Osteoblast (primary cell): ENCODE results near the gene SMAD3. TPM values are rescaled to one million over a fixed set of nuclear protein-coding genes. Genes with fewer than 3 reads are reported as not detected.

Source experiments
- DNase-seq: peaks from one replicate; pipeline ENCODE4 v3.0.0; 2011; ENCODE audit warnings: low spot score, mixed read lengths; ENCODE audit not compliant: insufficient read length; ENCODE audit errors: missing footprints
- H2AFZ ChIP-seq: 2 replicates; pipeline ENCODE4 v1.6.0; 2011; ENCODE audit warnings: mild to moderate bottlenecking, low read length
- H3K27ac ChIP-seq: 2 replicates; pipeline ENCODE4 v1.5.1; 2011; ENCODE audit warnings: mild to moderate bottlenecking, low read depth, low read length, moderate library complexity
- H3K27me3 ChIP-seq: 2 replicates; pipeline ENCODE4 v1.6.0; 2012; ENCODE audit warnings: mild to moderate bottlenecking, control low read depth, inconsistent platforms, low read length, moderate library complexity; ENCODE audit not compliant: insufficient read depth
- H3K36me3 ChIP-seq: 2 replicates; pipeline ENCODE4 v1.5.1; 2011; ENCODE audit warnings: mild to moderate bottlenecking, low read length, control low read depth, moderate library complexity; ENCODE audit not compliant: insufficient read depth
- H3K4me1 ChIP-seq: 2 replicates; pipeline ENCODE4 v1.5.1; 2011; ENCODE audit warnings: mild to moderate bottlenecking, low read length, control low read depth, moderate library complexity; ENCODE audit not compliant: insufficient read depth
- H3K4me2 ChIP-seq: 2 replicates; pipeline ENCODE4 v1.6.0; 2011; ENCODE audit warnings: mild to moderate bottlenecking, low read length; ENCODE audit not compliant: insufficient read depth
- H3K4me3 ChIP-seq: fragments of 200-600 bp; sonication (generic); 3 replicates; pipeline ENCODE4 v1.5.1; 2012; ENCODE audit warnings: mild to moderate bottlenecking, low read length, inconsistent platforms; ENCODE audit not compliant: insufficient read depth
- H3K79me2 ChIP-seq: 2 replicates; pipeline ENCODE4 v1.6.0; 2012; ENCODE audit warnings: mild to moderate bottlenecking, low read length, control low read depth, inconsistent platforms; ENCODE audit not compliant: insufficient read depth
- H3K9me3 ChIP-seq: 2 replicates; pipeline ENCODE4 v1.5.1; 2011; ENCODE audit warnings: low read depth, low read length, control low read depth
- H4K20me1 ChIP-seq: 2 replicates; pipeline ENCODE4 v1.6.0; 2012; ENCODE audit warnings: mild to moderate bottlenecking, low read length, control low read depth; ENCODE audit not compliant: insufficient read depth
- total RNA-seq: library from RNA; depleted of rRNA; stranded (reverse); fragments of >200 nt; gene quantifications from 2 replicates; pipeline ENCODE4 v1.2.3, GENCODE V29; 2012
- TF ChIP-seq, protein P1 (sequence below): IDR thresholded peaks from 2 replicates; pipeline ENCODE4 v1.5.1; 2011; ENCODE audit warnings: mild to moderate bottlenecking, low read depth, low read length, moderate library complexity; ENCODE audit errors: extremely low read depth

The SMAD3 gene
- total RNA-seq, 1 donor: 60.1 TPM

DNA sequence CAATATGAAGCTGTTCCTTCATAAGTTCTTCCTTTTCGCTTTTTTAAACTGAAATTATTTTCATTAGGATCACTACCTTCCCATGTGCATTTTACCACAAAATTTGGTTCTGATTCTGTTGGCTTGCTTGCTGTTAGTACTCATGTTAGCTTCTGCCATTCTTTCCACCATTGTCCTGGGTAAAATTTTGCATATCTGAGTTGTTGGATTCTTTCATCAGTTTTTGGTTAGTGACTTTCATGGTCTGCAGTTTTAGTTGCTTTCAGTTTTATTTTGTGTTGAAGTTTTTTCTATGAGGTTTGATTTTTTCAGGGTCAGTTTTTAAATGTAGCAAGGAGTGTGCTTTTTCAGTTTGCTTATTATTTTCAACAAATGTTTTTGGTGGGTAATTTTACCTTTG lies 71.9 kb downstream of the SMAD3 start:
- Histone ChIP-seq H3K9me3 (no peaks in the 10 kb centered on the region), H3K79me2 (peaks cover 100% of the 10 kb centered on the region), H3K36me3 (peaks cover 17% of the 10 kb centered on the region), H3K4me2 (peak overlapping the region; percentile 30), H3K27ac (peak overlapping the region; percentile 75), H3K27me3 (no peaks in the 10 kb centered on the region), H3K4me1 (peaks cover 90% of the 10 kb centered on the region), H3K4me3 (no peak overlapping the region), H4K20me1 (no peaks in the 10 kb centered on the region), H2AFZ (no peak overlapping the region)
- TF ChIP-seq, protein P1, sequence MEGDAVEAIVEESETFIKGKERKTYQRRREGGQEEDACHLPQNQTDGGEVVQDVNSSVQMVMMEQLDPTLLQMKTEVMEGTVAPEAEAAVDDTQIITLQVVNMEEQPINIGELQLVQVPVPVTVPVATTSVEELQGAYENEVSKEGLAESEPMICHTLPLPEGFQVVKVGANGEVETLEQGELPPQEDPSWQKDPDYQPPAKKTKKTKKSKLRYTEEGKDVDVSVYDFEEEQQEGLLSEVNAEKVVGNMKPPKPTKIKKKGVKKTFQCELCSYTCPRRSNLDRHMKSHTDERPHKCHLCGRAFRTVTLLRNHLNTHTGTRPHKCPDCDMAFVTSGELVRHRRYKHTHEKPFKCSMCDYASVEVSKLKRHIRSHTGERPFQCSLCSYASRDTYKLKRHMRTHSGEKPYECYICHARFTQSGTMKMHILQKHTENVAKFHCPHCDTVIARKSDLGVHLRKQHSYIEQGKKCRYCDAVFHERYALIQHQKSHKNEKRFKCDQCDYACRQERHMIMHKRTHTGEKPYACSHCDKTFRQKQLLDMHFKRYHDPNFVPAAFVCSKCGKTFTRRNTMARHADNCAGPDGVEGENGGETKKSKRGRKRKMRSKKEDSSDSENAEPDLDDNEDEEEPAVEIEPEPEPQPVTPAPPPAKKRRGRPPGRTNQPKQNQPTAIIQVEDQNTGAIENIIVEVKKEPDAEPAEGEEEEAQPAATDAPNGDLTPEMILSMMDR: no peak
- DNase-seq: peak; percentile 13

DNA sequence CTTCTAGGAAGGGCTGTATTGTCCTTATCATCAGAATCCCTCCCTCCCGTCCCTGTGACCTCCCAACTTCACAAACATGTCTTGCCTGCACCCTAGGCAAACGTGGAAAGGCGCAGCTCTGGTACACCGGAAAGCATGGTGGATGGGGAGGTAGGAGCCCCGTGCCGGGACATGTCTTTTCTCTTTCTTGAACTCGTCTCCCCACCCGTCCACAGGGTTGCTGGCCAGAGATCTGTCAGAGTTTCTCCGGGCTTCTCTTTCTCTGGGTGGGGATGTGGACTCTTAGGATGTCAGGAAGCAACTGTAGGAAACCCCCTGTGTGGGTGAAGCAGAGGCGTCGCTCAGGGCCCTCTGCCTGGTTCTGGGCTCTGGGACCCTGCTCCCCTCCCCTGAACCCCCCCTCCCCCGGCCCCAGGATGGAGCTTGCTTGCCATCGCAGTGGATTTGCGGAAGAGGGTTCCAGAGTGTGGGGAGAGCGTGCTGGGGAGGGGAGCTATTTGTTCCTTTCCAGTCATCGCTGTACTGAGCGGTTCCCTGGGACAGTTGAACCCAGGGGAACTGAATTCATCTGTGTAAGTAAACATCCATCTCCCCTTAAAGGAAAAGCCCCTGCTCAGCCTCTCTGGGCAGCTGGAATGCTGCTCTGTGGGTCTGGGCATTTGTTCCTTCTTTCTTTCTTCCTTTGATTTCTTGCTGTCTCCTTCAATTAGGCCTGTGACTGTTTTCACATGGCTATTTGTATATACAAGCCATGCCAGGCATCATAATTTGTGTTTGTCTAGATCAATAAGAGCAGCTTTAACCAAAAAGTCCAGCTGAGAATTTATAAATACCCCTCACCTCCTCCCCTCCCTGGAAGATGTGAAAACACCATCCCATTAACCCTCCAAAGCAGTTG lies 72.8 kb downstream of the SMAD3 start:
- peaks cover 100% of the 10 kb centered on the region for H3K79me2 ChIP-seq
- TF ChIP-seq, protein P1: no peak
- H3K27me3 ChIP-seq: no peaks in the 10 kb centered on the region
- H4K20me1 ChIP-seq: no peaks in the 10 kb centered on the region
- H3K27ac ChIP-seq: peak overlapping the region; percentile 75
- H3K4me3 ChIP-seq: no peak overlapping the region
- no peaks in the 10 kb centered on the region for H3K9me3 ChIP-seq
- DNase-seq: peak; percentile 55
- H3K36me3 ChIP-seq: peaks cover 11% of the 10 kb centered on the region
- no peak overlapping the region for H2AFZ ChIP-seq
- peak overlapping the region; percentile 30 for H3K4me2 ChIP-seq
- peaks cover 90% of the 10 kb centered on the region for H3K4me1 ChIP-seq

- Histone ChIP-seq H3K4me1 (peaks cover 90% of the 10 kb centered on the region), H3K9me3 (no peaks in the 10 kb centered on the region), H3K79me2 (peaks cover 100% of the 10 kb centered on the region), H3K4me3 (no peak overlapping the region), H3K27ac (peak overlapping the region; percentile 52), H3K4me2 (no peak overlapping the region), H3K36me3 (peaks cover 5% of the 10 kb centered on the region), H3K27me3 (no peaks in the 10 kb centered on the region), H4K20me1 (no peaks in the 10 kb centered on the region), H2AFZ (no peak overlapping the region)
- peak; percentile 43 for DNase-seq
- TF ChIP-seq, protein P1: no peak
Measured at GRCh38 chr15:67138891-67139855, 73.8 kb downstream of the SMAD3 start.
